K562 (cell line): ENCODE data around the gene SHLD2. TPM values are rescaled to one million over a fixed set of nuclear protein-coding genes. Genes with fewer than 3 reads are reported as not detected.
A peak's percentile ranks its signal among the peaks of the same experiment; 100 is the strongest.

ENCODE experiments used
- BCL6 ChIP-seq: fragments of 250-450 bp; sonication (Bioruptor Pico); IDR thresholded peaks from 2 replicates; pipeline ENCODE4 v1.4.0; 2020
- CAMTA2 ChIP-seq: fragments of 250-450 bp; sonication (Bioruptor Pico); conservative IDR thresholded peaks from 2 replicates; pipeline ENCODE4 v1.5.1; 2022
- CBFA2T3 ChIP-seq: fragments of 450-650 bp; IDR thresholded peaks from 2 replicates; pipeline ENCODE4 v1.6.1; 2017
- CEBPG ChIP-seq, 3 experiments: fragments of 200-800 bp in 1 of 3; sonication (Bioruptor generic) in 1 of 3; sonication (generic) in 1 of 3; formaldehyde crosslinking in 1 of 3; IDR thresholded peaks in 2 of 3; conservative IDR thresholded peaks in 1 of 3; 2 replicates each; pipeline versions ENCODE4 v1.6.1 to v1.8.0; 2016 to 2022; ENCODE audit warnings: missing compliant biosample characterization in 2 of 3, missing genetic modification characterization in 2 of 3, mild to moderate bottlenecking in 1 of 3, missing genetic modification reagents in 1 of 3
- CHD4 ChIP-seq: fragments of 200-600 bp; sonication (generic); IDR thresholded peaks from 3 replicates; pipeline ENCODE4 v1.6.1; 2012; ENCODE audit warnings: low read depth, mild to moderate bottlenecking, mixed read lengths, low read length, inconsistent platforms; ENCODE audit not compliant: insufficient read depth, insufficient replicate concordance, poor library complexity, severe bottlenecking
- CTBP1 ChIP-seq: fragments of 450-650 bp; IDR thresholded peaks from 2 replicates; pipeline ENCODE4 v1.6.1; 2016; ENCODE audit warnings: borderline replicate concordance
- MCM3 ChIP-seq: fragments of 450-650 bp; IDR thresholded peaks from 2 replicates; pipeline ENCODE4 v1.6.1; 2016
- POLR3G ChIP-seq: IDR thresholded peaks from 2 replicates; pipeline ENCODE4 v1.6.1; 2011; ENCODE audit not compliant: insufficient read length, insufficient replicate concordance; ENCODE audit errors: extremely low read depth
- RBFOX2 ChIP-seq: fragments of 200-400 bp; formaldehyde crosslinking; IDR thresholded peaks from 2 replicates; pipeline ENCODE4 v1.6.1; 2017; ENCODE audit warnings: low read depth, mild to moderate bottlenecking, low read length, moderate library complexity
- SMAD1 ChIP-seq: fragments of 150-350 bp; IDR thresholded peaks from 2 replicates; pipeline ENCODE4 v1.6.1; 2014; ENCODE audit warnings: low read length, low read depth; ENCODE audit not compliant: partially characterized antibody
- SREBF1 ChIP-seq: fragments of 150-350 bp; IDR thresholded peaks from 2 replicates; pipeline ENCODE4 v1.6.1; 2014; ENCODE audit warnings: antibody characterized with exemption, low read depth, low read length, borderline replicate concordance
- TAF15 ChIP-seq: fragments of 200-400 bp; formaldehyde crosslinking; IDR thresholded peaks from 2 replicates; pipeline ENCODE4 v1.6.1; 2017; ENCODE audit warnings: mild to moderate bottlenecking, low read depth, low read length, moderate library complexity
- THRA ChIP-seq: fragments of 450-650 bp; IDR thresholded peaks from 2 replicates; pipeline ENCODE4 v1.6.1; 2017; ENCODE audit warnings: mild to moderate bottlenecking, moderate library complexity
- U2AF1 ChIP-seq: fragments of 200-400 bp; formaldehyde crosslinking; optimal IDR thresholded peaks from 2 replicates; pipeline ENCODE3; 2017; ENCODE audit warnings: mild to moderate bottlenecking, low read depth, low read length, moderate library complexity
- ZC3H11A ChIP-seq: IDR thresholded peaks from 2 replicates; pipeline ENCODE4 v1.6.1; 2012; ENCODE audit warnings: low read depth, low read length, improper control_type of control experiment
- polyA plus RNA-seq, 8 experiments: library from polyadenylated mRNA; depleted of rRNA in 4 of 8; stranded (reverse) in 5 of 8; unstranded in 3 of 8; fragments of >200 nt; fragmentation: Nextera tagmentation in 2 of 8; fragmentation: Illumina TruSeq in 1 of 8; extraction: Ambion mirVana in 2 of 8; extraction: Trizol in 1 of 8; gene quantifications; 2 replicates each; pipeline versions ENCODE4 v1.2.1 to v1.2.3, GENCODE V29; 2011 to 2014; ENCODE audit warnings: inconsistent platforms in 1 of 8, missing spikeins in 1 of 8
- total RNA-seq, 7 experiments: library from RNA; depleted of rRNA in 6 of 7; stranded (reverse); fragments of >200 nt in 6 of 7; fragmentation: Illumina TruSeq in 2 of 7; extraction: Trizol in 2 of 7; gene quantifications; 2 replicates each; pipeline versions ENCODE4 v1.2.1 to v1.2.3, GENCODE V29; 2011 to 2021; ENCODE audit warnings: low replicate concordance in 1 of 7
- TF ChIP-seq, protein P1 (sequence below): fragments of 250-450 bp; sonication (Bioruptor Pico); IDR thresholded peaks from 2 replicates; pipeline ENCODE4 v1.8.0; 2022; ENCODE audit warnings: moderate library complexity, mild to moderate bottlenecking, inconsistent platforms
- TF ChIP-seq, protein P2 (sequence below): IDR thresholded peaks from 2 replicates; pipeline ENCODE4 v1.6.1; 2012; ENCODE audit warnings: low read depth, low read length, improper control_type of control experiment, borderline replicate concordance
- TF ChIP-seq, protein P3 (sequence below), 3 experiments: fragments of 200-800 bp in 1 of 3; fragments of 250-450 bp in 1 of 3; fragments of 450-650 bp in 1 of 3; sonication (Bioruptor Pico) in 1 of 3; sonication (Bioruptor generic) in 1 of 3; formaldehyde crosslinking in 1 of 3; IDR thresholded peaks; 2 replicates each; pipeline versions ENCODE4 v1.6.1 to v1.8.0; 2016 to 2022; ENCODE audit warnings: mild to moderate bottlenecking in 2 of 3, missing genetic modification characterization in 2 of 3, missing compliant biosample characterization in 1 of 3, moderate library complexity in 1 of 3

Gene SHLD2
- total and polyA plus RNA-seq, 9 of the 15 experiments (the other 6 are each of a cell fraction or from before 2014, with no cell fraction given), result 21.6 to 51.2 (median 39.4) TPM

GRCh38 chr10:87094373-87095235, at the start of gene SHLD2, which contains the start of gene GLUD1 (continued):
- TF ChIP-seq, protein P1, sequence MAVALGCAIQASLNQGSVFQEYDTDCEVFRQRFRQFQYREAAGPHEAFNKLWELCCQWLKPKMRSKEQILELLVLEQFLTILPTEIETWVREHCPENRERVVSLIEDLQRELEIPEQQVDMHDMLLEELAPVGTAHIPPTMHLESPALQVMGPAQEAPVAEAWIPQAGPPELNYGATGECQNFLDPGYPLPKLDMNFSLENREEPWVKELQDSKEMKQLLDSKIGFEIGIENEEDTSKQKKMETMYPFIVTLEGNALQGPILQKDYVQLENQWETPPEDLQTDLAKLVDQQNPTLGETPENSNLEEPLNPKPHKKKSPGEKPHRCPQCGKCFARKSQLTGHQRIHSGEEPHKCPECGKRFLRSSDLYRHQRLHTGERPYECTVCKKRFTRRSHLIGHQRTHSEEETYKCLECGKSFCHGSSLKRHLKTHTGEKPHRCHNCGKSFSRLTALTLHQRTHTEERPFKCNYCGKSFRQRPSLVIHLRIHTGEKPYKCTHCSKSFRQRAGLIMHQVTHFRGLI (CRISPR knock-in tag), result no peak
- TF ChIP-seq CEBPG (CRISPR knock-in tag; IDR thresholded peaks at IDR 0.05) (no peak), CEBPG (tag; conservative IDR thresholded peaks at IDR 0.05 in 1 of 2, IDR thresholded peaks at IDR 0.05 in 1 of 2) (no peak), ZC3H11A (no peak), BCL6 (CRISPR knock-in tag) (no peak), RBFOX2 (peak; percentile 82), CAMTA2 (CRISPR knock-in tag) (no peak), TAF15 (no peak), CBFA2T3 (no peak), SMAD1 (no peak), CHD4 (no peak), U2AF1 (no peak), SREBF1 (no peak), CTBP1 (peak; percentile 29; the same call in 1 of the 2 replicates), THRA (no peak), MCM3 (no peak), POLR3G (no peak)
- TF ChIP-seq, protein P2, sequence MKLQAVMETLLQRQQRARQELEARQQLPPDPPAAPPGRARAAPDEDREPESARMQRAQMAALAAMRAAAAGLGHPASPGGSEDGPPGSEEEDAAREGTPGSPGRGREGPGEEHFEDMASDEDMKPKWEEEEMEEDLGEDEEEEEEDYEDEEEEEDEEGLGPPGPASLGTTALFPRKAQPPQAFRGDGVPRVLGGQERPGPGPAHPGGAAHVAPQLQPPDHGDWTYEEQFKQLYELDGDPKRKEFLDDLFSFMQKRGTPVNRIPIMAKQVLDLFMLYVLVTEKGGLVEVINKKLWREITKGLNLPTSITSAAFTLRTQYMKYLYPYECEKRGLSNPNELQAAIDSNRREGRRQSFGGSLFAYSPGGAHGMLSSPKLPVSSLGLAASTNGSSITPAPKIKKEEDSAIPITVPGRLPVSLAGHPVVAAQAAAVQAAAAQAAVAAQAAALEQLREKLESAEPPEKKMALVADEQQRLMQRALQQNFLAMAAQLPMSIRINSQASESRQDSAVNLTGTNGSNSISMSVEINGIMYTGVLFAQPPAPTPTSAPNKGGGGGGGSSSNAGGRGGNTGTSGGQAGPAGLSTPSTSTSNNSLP, result no peak
- TF ChIP-seq, protein P3, sequence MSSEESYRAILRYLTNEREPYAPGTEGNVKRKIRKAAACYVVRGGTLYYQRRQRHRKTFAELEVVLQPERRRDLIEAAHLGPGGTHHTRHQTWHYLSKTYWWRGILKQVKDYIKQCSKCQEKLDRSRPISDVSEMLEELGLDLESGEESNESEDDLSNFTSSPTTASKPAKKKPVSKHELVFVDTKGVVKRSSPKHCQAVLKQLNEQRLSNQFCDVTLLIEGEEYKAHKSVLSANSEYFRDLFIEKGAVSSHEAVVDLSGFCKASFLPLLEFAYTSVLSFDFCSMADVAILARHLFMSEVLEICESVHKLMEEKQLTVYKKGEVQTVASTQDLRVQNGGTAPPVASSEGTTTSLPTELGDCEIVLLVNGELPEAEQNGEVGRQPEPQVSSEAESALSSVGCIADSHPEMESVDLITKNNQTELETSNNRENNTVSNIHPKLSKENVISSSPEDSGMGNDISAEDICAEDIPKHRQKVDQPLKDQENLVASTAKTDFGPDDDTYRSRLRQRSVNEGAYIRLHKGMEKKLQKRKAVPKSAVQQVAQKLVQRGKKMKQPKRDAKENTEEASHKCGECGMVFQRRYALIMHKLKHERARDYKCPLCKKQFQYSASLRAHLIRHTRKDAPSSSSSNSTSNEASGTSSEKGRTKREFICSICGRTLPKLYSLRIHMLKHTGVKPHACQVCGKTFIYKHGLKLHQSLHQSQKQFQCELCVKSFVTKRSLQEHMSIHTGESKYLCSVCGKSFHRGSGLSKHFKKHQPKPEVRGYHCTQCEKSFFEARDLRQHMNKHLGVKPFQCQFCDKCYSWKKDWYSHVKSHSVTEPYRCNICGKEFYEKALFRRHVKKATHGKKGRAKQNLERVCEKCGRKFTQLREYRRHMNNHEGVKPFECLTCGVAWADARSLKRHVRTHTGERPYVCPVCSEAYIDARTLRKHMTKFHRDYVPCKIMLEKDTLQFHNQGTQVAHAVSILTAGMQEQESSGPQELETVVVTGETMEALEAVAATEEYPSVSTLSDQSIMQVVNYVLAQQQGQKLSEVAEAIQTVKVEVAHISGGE (CRISPR knock-in tag; IDR thresholded peaks at IDR 0.05), result peak in 1 of 3 experiments; percentile 77; a peak in 2 of 6 replicates
